ENCODE measurements around the gene ANKMY2.

- no peak for TF ChIP-seq GABPA (IDR thresholded peaks at IDR 0.05; ENCODE audit: low read depth)
- no peak for TF ChIP-seq CTCF (IDR thresholded peaks at IDR 0.05; ENCODE audit: insufficient read depth, low read length)
- TF ChIP-seq REST (IDR thresholded peaks at IDR 0.05; ENCODE audit: insufficient replicate concordance, low read depth): no peak
Measured at GRCh38 chr7:16550671-16551070, 94.9 kb downstream of the ANKMY2 start.

All from HL-60 (cell line).